ENCODE results near the gene ADAMTS14.

Gene ADAMTS14

GRCh38 chr10:70751991-70752390 is 79.7 kb downstream of the ADAMTS14 start:
- no peak for DNase-seq (ENCODE audit: insufficient read length, low spot score)
- no peak for TF ChIP-seq PAX5 (IDR thresholded peaks at IDR 0.05; ENCODE audit: insufficient read depth, low read length, severe bottlenecking)
- TF ChIP-seq SPI1 (IDR thresholded peaks at IDR 0.05; ENCODE audit: low read depth, low read length), result no peak
- no peak for TF ChIP-seq POU2F2 (IDR thresholded peaks at IDR 0.05; ENCODE audit: low read depth, low read length)
- TF ChIP-seq POLR2AphosphoS5 (IDR thresholded peaks at IDR 0.05; ENCODE audit: low read depth, low read length), result no peak
- TF ChIP-seq POLR2A (IDR thresholded peaks at IDR 0.05; ENCODE audit: low read depth, low read length), result no peak
- no peak for TF ChIP-seq TAF1 (IDR thresholded peaks at IDR 0.05; ENCODE audit: low read depth, low read length)
- FAIRE-seq, result no peak

- DNase-seq (ENCODE audit: insufficient read length, low spot score), result no peak
- no peak for FAIRE-seq
- TF ChIP-seq POLR2A (IDR thresholded peaks at IDR 0.05; ENCODE audit: low read depth, low read length), result no peak
- no peak for TF ChIP-seq PAX5 (IDR thresholded peaks at IDR 0.05; ENCODE audit: insufficient read depth, low read length, severe bottlenecking)
- TF ChIP-seq POU2F2 (IDR thresholded peaks at IDR 0.05; ENCODE audit: low read depth, low read length), result no peak
- TF ChIP-seq TAF1 (IDR thresholded peaks at IDR 0.05; ENCODE audit: low read depth, low read length), result no peak
- TF ChIP-seq SPI1 (IDR thresholded peaks at IDR 0.05; ENCODE audit: low read depth, low read length), result no peak
- no peak for TF ChIP-seq POLR2AphosphoS5 (IDR thresholded peaks at IDR 0.05; ENCODE audit: low read depth, low read length)
Measured at GRCh38 chr10:70752571-70752970, 80.3 kb downstream of the ADAMTS14 start.

- no peak for DNase-seq (ENCODE audit: insufficient read length, low spot score)
- FAIRE-seq, result no peak
- no peak for TF ChIP-seq PAX5 (IDR thresholded peaks at IDR 0.05; ENCODE audit: insufficient read depth, low read length, severe bottlenecking)
Measured at GRCh38 chr10:70753026-70753663, 80.8 kb downstream of the ADAMTS14 start.

- DNase-seq (ENCODE audit: insufficient read length, low spot score) (no peak), FAIRE-seq (no peak)
- no peak for TF ChIP-seq POLR2A (IDR thresholded peaks at IDR 0.05; ENCODE audit: low read depth, low read length)
- no peak for TF ChIP-seq TAF1 (IDR thresholded peaks at IDR 0.05; ENCODE audit: low read depth, low read length)
- no peak for TF ChIP-seq PAX5 (IDR thresholded peaks at IDR 0.05; ENCODE audit: insufficient read depth, low read length, severe bottlenecking)
- no peak for TF ChIP-seq POU2F2 (IDR thresholded peaks at IDR 0.05; ENCODE audit: low read depth, low read length)
- no peak for TF ChIP-seq POLR2AphosphoS5 (IDR thresholded peaks at IDR 0.05; ENCODE audit: low read depth, low read length)
- no peak for TF ChIP-seq SPI1 (IDR thresholded peaks at IDR 0.05; ENCODE audit: low read depth, low read length)
Measured at GRCh38 chr10:70753841-70754621, 81.7 kb downstream of the ADAMTS14 start.

GRCh38 chr10:70756700-70757360 is 84.5 kb downstream of the ADAMTS14 start:
- FAIRE-seq, result no peak
- TF ChIP-seq POLR2AphosphoS5 (IDR thresholded peaks at IDR 0.05; ENCODE audit: low read depth, low read length) (no peak), TAF1 (IDR thresholded peaks at IDR 0.05; ENCODE audit: low read depth, low read length) (no peak), POU2F2 (IDR thresholded peaks at IDR 0.05; ENCODE audit: low read depth, low read length) (no peak), PAX5 (IDR thresholded peaks at IDR 0.05; ENCODE audit: insufficient read depth, low read length, severe bottlenecking) (no peak), POLR2A (IDR thresholded peaks at IDR 0.05; ENCODE audit: low read depth, low read length) (no peak)
- DNase-seq (ENCODE audit: insufficient read length, low spot score), result no peak

GRCh38 chr10:70757856-70758255 is 85.5 kb downstream of the ADAMTS14 start:
- FAIRE-seq, result no peak
- TF ChIP-seq PAX5 (IDR thresholded peaks at IDR 0.05; ENCODE audit: insufficient read depth, low read length, severe bottlenecking) (no peak), POU2F2 (IDR thresholded peaks at IDR 0.05; ENCODE audit: low read depth, low read length) (no peak), SPI1 (IDR thresholded peaks at IDR 0.05; ENCODE audit: low read depth, low read length) (no peak), TAF1 (IDR thresholded peaks at IDR 0.05; ENCODE audit: low read depth, low read length) (no peak), POLR2AphosphoS5 (IDR thresholded peaks at IDR 0.05; ENCODE audit: low read depth, low read length) (no peak), POLR2A (IDR thresholded peaks at IDR 0.05; ENCODE audit: low read depth, low read length) (no peak)
- no peak for DNase-seq (ENCODE audit: insufficient read length, low spot score)

DNA sequence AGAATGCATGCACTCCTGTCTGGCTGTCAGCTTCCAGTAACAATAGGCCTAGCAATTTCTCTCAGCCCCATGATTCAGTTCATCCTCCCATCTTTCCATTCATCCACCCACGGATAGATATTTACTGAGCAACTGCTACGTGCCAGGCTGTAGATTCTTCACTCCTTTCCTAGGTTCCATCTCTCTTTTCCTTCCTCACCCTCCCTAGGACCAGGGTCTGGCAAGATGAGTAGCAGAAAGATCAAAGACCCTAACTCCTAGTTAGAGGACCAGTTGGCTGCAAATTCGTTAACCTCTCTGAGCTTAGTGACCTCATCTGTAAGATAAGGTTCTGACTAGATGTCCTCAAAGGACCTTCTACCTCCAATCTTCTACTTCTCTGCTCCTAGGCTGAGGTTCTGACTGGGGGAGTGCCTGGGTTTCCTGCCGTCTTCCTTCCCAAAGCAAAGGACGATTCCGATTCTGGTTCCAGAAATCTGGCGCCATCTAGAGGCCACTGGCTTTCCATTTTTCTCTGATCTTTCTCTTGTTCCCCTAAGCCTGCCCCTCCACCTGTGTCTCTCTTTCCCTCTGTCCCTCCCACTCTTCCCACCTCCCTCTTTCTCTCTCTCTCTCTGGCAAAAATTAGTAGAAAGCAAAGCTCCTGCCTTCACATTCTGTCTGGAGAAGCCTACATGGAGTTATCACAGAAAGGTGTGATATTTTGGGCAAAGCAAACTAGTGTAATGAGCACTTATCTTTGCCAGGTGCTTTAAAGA is 86.6 kb downstream of the ADAMTS14 start:
- TF ChIP-seq PAX5 (IDR thresholded peaks at IDR 0.05; ENCODE audit: insufficient read depth, low read length, severe bottlenecking), result no peak
- no peak for TF ChIP-seq TAF1 (IDR thresholded peaks at IDR 0.05; ENCODE audit: low read depth, low read length)
- TF ChIP-seq SPI1 (IDR thresholded peaks at IDR 0.05; ENCODE audit: low read depth, low read length), result no peak
- TF ChIP-seq POU2F2 (IDR thresholded peaks at IDR 0.05; ENCODE audit: low read depth, low read length), result no peak
- TF ChIP-seq POLR2AphosphoS5 (IDR thresholded peaks at IDR 0.05; ENCODE audit: low read depth, low read length), result no peak
- no peak for TF ChIP-seq POLR2A (IDR thresholded peaks at IDR 0.05; ENCODE audit: low read depth, low read length)
- FAIRE-seq (peak; percentile 76), DNase-seq (ENCODE audit: insufficient read length, low spot score) (peak; percentile 61)

DNA sequence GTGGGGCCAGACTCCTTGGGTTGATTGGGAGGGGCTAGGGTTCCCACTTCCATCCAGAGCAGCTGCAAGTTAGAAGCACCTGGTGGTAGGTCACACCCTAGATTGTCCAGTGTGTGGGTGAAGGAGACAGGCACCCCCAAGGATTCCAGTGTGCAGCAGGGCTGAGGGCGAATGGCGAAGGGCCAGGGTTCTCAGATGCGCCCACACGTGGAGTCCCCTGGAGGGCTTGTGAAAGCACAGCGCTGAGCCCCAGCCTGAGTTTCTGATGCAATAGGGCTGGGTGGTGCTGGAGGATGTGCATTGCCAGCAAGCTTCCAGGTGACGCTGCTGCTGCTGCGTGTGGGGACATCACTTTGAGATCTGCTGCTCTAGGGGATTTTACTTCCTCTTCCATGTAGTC is 87.5 kb downstream of the ADAMTS14 start:
- TF ChIP-seq POLR2A (IDR thresholded peaks at IDR 0.05; ENCODE audit: low read depth, low read length) (no peak), PAX5 (IDR thresholded peaks at IDR 0.05; ENCODE audit: insufficient read depth, low read length, severe bottlenecking) (no peak), POU2F2 (IDR thresholded peaks at IDR 0.05; ENCODE audit: low read depth, low read length) (no peak), POLR2AphosphoS5 (IDR thresholded peaks at IDR 0.05; ENCODE audit: low read depth, low read length) (no peak), TAF1 (IDR thresholded peaks at IDR 0.05; ENCODE audit: low read depth, low read length) (no peak), SPI1 (IDR thresholded peaks at IDR 0.05; ENCODE audit: low read depth, low read length) (no peak)
- DNase-seq (ENCODE audit: insufficient read length, low spot score) (no peak), FAIRE-seq (no peak)

Measured in GM12891 (cell line).